Large intestine (tissue), 3 donors: ENCODE data around the gene CPN2. TPM values are rescaled to one million over a fixed set of nuclear protein-coding genes. Genes with fewer than 3 reads are reported as not detected.

Experiments used
- DNase-seq, 2 donors: peaks; one replicate each; pipeline versions ENCODE4 v3.0.0 to v3.0.0-alpha.2; 2013
- H3K27ac ChIP-seq: one replicate; pipeline ENCODE4 v1.5.1; 2013; ENCODE audit warnings: low read length
- H3K27me3 ChIP-seq: 2 replicates; pipeline ENCODE4 v1.6.1; 2013; ENCODE audit warnings: low read length; ENCODE audit not compliant: control insufficient read depth, insufficient read depth
- H3K36me3 ChIP-seq: 2 replicates; pipeline ENCODE4 v1.6.1; 2013; ENCODE audit warnings: low read length; ENCODE audit not compliant: control insufficient read depth, insufficient read depth
- H3K4me1 ChIP-seq: one replicate; pipeline ENCODE4 v1.6.1; 2013; ENCODE audit warnings: low read length; ENCODE audit not compliant: control insufficient read depth, insufficient read depth
- H3K4me3 ChIP-seq: one replicate; pipeline ENCODE4 v1.5.1; 2013; ENCODE audit warnings: low read length
- H3K9me3 ChIP-seq: one replicate; pipeline ENCODE4 v1.6.1; 2013; ENCODE audit warnings: mild to moderate bottlenecking, low read depth, low read length, moderate library complexity; ENCODE audit not compliant: control insufficient read depth
- WGBS: methylation state at CpG from one replicate; pipeline ENCODE4 v1.1.5; 2013; ENCODE audit warnings: low lambda C conversion rate; ENCODE audit not compliant: insufficient coverage; 5-methylcytosine and 5-hydroxymethylcytosine counted together
- polyA plus RNA-seq: library from polyadenylated mRNA; unstranded; fragments of 120-200 nt; gene quantifications from one replicate; pipeline ENCODE4 v1.2.1, GENCODE V29; 2013

Gene CPN2
- polyA plus RNA-seq, 1 donor, result 0.09 TPM

GRCh38 chr3:194369522-194370279, 18.6 kb upstream of the CPN2 start, which contains the start of gene LRRC15:
LRRC15 (minus strand) TSS chr3:194369743; CDS start chr3:194361043, 8,700 bp downstream.
- Histone ChIP-seq H3K27me3 (peaks cover 34% of the 10 kb centered on the region), H3K9me3 (no peaks in the 10 kb centered on the region), H3K36me3 (no peaks in the 10 kb centered on the region), H3K4me3 (no peak within 1 kb of the TSS), H3K27ac (no peak within 1 kb of the TSS), H3K4me1 (peaks cover 3% of the 10 kb centered on the region)
- 10% methylated on average over 1 of the region's 21 CpGs for WGBS
- no peak for DNase-seq

- no peak overlapping the region for H3K4me3 ChIP-seq
- H3K4me1 ChIP-seq, result peaks cover 3% of the 10 kb centered on the region
- no peaks in the 10 kb centered on the region for H3K36me3 ChIP-seq
- peaks cover 34% of the 10 kb centered on the region for H3K27me3 ChIP-seq
- WGBS, result no CpG with 5 or more reads among the region's 6 CpGs
- no peaks in the 10 kb centered on the region for H3K9me3 ChIP-seq
- no peak overlapping the region for H3K27ac ChIP-seq
- no peak for DNase-seq
Observed at GRCh38 chr3:194368918-194369317, 17.8 kb upstream of the CPN2 start.

GRCh38 chr3:194367992-194368841, 17.1 kb upstream of the CPN2 start:
- Histone ChIP-seq H3K4me1 (peaks cover 3% of the 10 kb centered on the region), H3K27me3 (peaks cover 34% of the 10 kb centered on the region), H3K27ac (no peak overlapping the region), H3K9me3 (no peaks in the 10 kb centered on the region), H3K4me3 (no peak overlapping the region), H3K36me3 (no peaks in the 10 kb centered on the region)
- WGBS, result no CpG with 5 or more reads among the region's 18 CpGs
- DNase-seq, result no peak

DNA sequence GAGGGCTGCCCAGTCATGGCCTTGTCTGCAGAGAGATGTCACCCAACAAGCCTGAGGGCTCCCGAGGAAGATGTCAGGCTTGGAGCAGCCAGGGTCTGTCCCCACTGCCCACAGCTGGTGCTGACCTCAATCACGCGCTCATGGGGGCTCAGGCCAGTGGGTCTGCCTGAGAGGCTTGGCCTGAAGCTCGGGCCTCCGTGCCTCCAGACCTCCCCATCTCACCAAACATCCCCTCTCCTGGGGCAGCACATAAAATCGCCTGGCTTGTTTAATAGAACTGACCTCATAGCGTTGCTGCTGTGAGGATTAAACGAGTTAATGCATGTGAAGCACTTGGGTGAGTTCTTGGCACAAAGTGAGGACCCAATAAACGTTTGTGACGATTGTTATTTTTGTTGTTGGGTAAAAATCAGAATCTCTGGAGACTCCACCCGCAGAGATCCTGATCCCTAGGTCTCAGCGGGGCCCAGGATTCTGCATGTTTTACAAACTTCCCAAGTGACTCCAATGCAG, 14.9 kb upstream of the CPN2 start:
- H3K27ac ChIP-seq, result no peak overlapping the region
- no peaks in the 10 kb centered on the region for H3K36me3 ChIP-seq
- WGBS, result 100% methylated on average over 1 of the region's 12 CpGs
- H3K9me3 ChIP-seq, result no peaks in the 10 kb centered on the region
- H3K4me1 ChIP-seq, result peaks cover 3% of the 10 kb centered on the region
- no peak for DNase-seq
- H3K27me3 ChIP-seq, result peaks cover 31% of the 10 kb centered on the region
- no peak overlapping the region for H3K4me3 ChIP-seq

- H3K4me3 ChIP-seq, result no peak overlapping the region
- WGBS, result no CpG with 5 or more reads among the region's 6 CpGs
- no peak overlapping the region for H3K27ac ChIP-seq
- no peaks in the 10 kb centered on the region for H3K36me3 ChIP-seq
- H3K27me3 ChIP-seq, result peaks cover 29% of the 10 kb centered on the region
- no peak for DNase-seq
- peaks cover 3% of the 10 kb centered on the region for H3K4me1 ChIP-seq
- no peaks in the 10 kb centered on the region for H3K9me3 ChIP-seq
Observed at GRCh38 chr3:194365526-194365925, 14.4 kb upstream of the CPN2 start.

GRCh38 chr3:194364652-194365434, 13.7 kb upstream of the CPN2 start:
- no peak overlapping the region for H3K27ac ChIP-seq
- H3K36me3 ChIP-seq, result no peaks in the 10 kb centered on the region
- H3K4me3 ChIP-seq, result no peak overlapping the region
- WGBS, result no CpG with 5 or more reads among the region's 20 CpGs
- H3K27me3 ChIP-seq, result peaks cover 23% of the 10 kb centered on the region
- no peak for DNase-seq
- H3K4me1 ChIP-seq, result peaks cover 3% of the 10 kb centered on the region
- no peaks in the 10 kb centered on the region for H3K9me3 ChIP-seq

- Histone ChIP-seq H3K4me3 (no peak overlapping the region), H3K36me3 (no peaks in the 10 kb centered on the region), H3K27ac (no peak overlapping the region), H3K9me3 (no peaks in the 10 kb centered on the region), H3K4me1 (peaks cover 3% of the 10 kb centered on the region), H3K27me3 (peaks cover 18% of the 10 kb centered on the region)
- no CpG with 5 or more reads among the region's 3 CpGs for WGBS
- no peak for DNase-seq
Observed at GRCh38 chr3:194364314-194364651, 13.2 kb upstream of the CPN2 start.

DNA sequence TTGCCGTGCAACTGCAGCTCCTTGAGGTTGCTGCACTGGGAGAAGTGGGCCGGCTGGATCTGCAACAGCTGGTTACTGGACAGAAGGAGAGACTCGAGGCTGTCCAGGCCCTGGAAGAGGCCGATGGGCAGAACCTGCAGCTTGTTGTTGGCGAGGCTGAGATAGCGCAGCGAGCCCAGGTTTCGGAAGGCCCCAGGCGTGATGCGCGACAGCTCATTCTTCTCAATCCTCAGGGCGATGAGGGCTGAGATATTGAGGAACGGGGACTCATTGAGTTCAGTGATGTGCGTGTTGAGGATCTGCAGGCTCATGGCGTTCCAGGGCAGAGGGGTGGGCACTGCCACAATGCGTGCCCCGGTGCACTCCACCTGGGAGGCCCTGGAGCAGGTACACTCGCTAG, 9.4 kb upstream of the CPN2 start:
- no peaks in the 10 kb centered on the region for H3K9me3 ChIP-seq
- H3K36me3 ChIP-seq, result no peaks in the 10 kb centered on the region
- DNase-seq, result no peak
- H3K4me1 ChIP-seq, result peaks cover 3% of the 10 kb centered on the region
- H3K27me3 ChIP-seq, result no peaks in the 10 kb centered on the region
- H3K4me3 ChIP-seq, result no peak overlapping the region
- H3K27ac ChIP-seq, result no peak overlapping the region
- WGBS, result no CpG with 5 or more reads among the region's 18 CpGs

- no CpG with 5 or more reads among the region's 11 CpGs for WGBS
- no peak for DNase-seq
- Histone ChIP-seq H3K27me3 (no peaks in the 10 kb centered on the region), H3K4me1 (no peaks in the 10 kb centered on the region), H3K4me3 (no peak overlapping the region), H3K36me3 (no peaks in the 10 kb centered on the region), H3K9me3 (no peaks in the 10 kb centered on the region), H3K27ac (no peak overlapping the region)
Observed at GRCh38 chr3:194357681-194358080, 6.6 kb upstream of the CPN2 start.

- no peak for DNase-seq
- Histone ChIP-seq H3K9me3 (no peaks in the 10 kb centered on the region), H3K27me3 (no peaks in the 10 kb centered on the region), H3K4me3 (no peak overlapping the region), H3K27ac (no peak overlapping the region), H3K4me1 (no peaks in the 10 kb centered on the region), H3K36me3 (no peaks in the 10 kb centered on the region)
- WGBS, result no CpG with 5 or more reads among the region's 7 CpGs
Observed at GRCh38 chr3:194355379-194355778, 4.3 kb upstream of the CPN2 start.
